Smooth muscle cell (in vitro differentiated cells): ENCODE measurements around the gene GJA10. TPM values are rescaled to one million over a fixed set of nuclear protein-coding genes. Genes with fewer than 3 reads are reported as not detected.
"Not testable (repeated sequence)": the region's sequence is repeated elsewhere in the genome, so short reads cannot be mapped to it uniquely, and the experiment has no call there.

Experiments
- DNase-seq: peaks from one replicate; lab custom pipeline; 2025; ENCODE audit not compliant: unreplicated experiment; lab: John Stamatoyannopoulos, UW
- H2AFZ ChIP-seq: fragments of 200-600 bp; sonication (generic); 2 replicates; pipeline ENCODE4 v1.6.0; 2016; ENCODE audit warnings: antibody characterized with exemption, low read depth, mild to moderate bottlenecking
- H3F3A ChIP-seq: fragments of 200-600 bp; sonication (generic); 2 replicates; pipeline ENCODE4 v1.6.0; 2017; ENCODE audit warnings: antibody characterized with exemption, low read depth
- H3K27ac ChIP-seq: fragments of 200-600 bp; sonication (generic); 2 replicates; pipeline ENCODE4 v1.5.1; 2016; ENCODE audit warnings: low read depth, mild to moderate bottlenecking
- H3K27me3 ChIP-seq: fragments of 200-600 bp; sonication (generic); 2 replicates; pipeline ENCODE4 v1.6.1; 2016; ENCODE audit warnings: low read depth, mild to moderate bottlenecking
- H3K36me3 ChIP-seq: fragments of 200-600 bp; sonication (generic); 2 replicates; pipeline ENCODE4 v1.5.1; 2016; ENCODE audit warnings: low read depth
- H3K4me1 ChIP-seq: fragments of 200-600 bp; sonication (generic); 2 replicates; pipeline ENCODE4 v1.5.1; 2016; ENCODE audit warnings: low read depth
- H3K4me2 ChIP-seq: fragments of 200-600 bp; sonication (generic); 2 replicates; pipeline ENCODE4 v1.6.0; 2016; ENCODE audit warnings: mild to moderate bottlenecking
- H3K4me3 ChIP-seq: fragments of 200-600 bp; sonication (generic); 2 replicates; pipeline ENCODE4 v1.5.1; 2016; ENCODE audit warnings: mild to moderate bottlenecking
- H3K79me2 ChIP-seq: fragments of 200-600 bp; sonication (generic); 2 replicates; pipeline ENCODE4 v1.6.0; 2016; ENCODE audit warnings: low read depth, mild to moderate bottlenecking
- H3K9ac ChIP-seq: fragments of 200-600 bp; sonication (generic); 2 replicates; pipeline ENCODE4 v1.6.0; 2016; ENCODE audit warnings: low read depth
- H3K9me3 ChIP-seq: fragments of 200-600 bp; sonication (generic); replicated peaks from 2 replicates; pipeline ENCODE4 v1.5.1; 2016; ENCODE audit warnings: low read depth
- H4K20me1 ChIP-seq: fragments of 200-600 bp; sonication (generic); 2 replicates; pipeline ENCODE4 v1.6.0; 2016; ENCODE audit warnings: low read depth
- CTCF ChIP-seq: fragments of 200-600 bp; sonication (generic); IDR thresholded peaks from 2 replicates; pipeline ENCODE4 v1.5.1; 2017; ENCODE audit warnings: borderline replicate concordance, mild to moderate bottlenecking, antibody characterized with exemption; ENCODE audit not compliant: insufficient read depth, poor library complexity, severe bottlenecking
- WGBS: methylation state at CpG from one replicate; pipeline ENCODE4 v1.1.7; 2016; ENCODE audit warnings: low lambda C conversion rate; 5-methylcytosine and 5-hydroxymethylcytosine counted together
- polyA plus RNA-seq: library from polyadenylated mRNA; unstranded; fragments of >200 nt; fragmentation: Nextera tagmentation; extraction: Ambion mirVana; gene quantifications from 2 replicates; pipeline ENCODE4 v1.2.1, GENCODE V29; 2016
- total RNA-seq: library from RNA; depleted of rRNA; stranded (reverse); fragments of >200 nt; gene quantifications from 2 replicates; pipeline ENCODE4 v1.2.3, GENCODE V29; 2014

Gene GJA10
- total and polyA plus RNA-seq, 2 experiments from 2014 or later = not detected

- Histone ChIP-seq H3K27ac (no peak overlapping the region), H3K4me3 (no peak overlapping the region), H2AFZ (no peak overlapping the region), H3F3A (no peaks in the 10 kb centered on the region), H3K79me2 (no peaks in the 10 kb centered on the region), H3K9me3 (no peaks in the 10 kb centered on the region), H3K4me1 (peaks cover 3% of the 10 kb centered on the region), H3K36me3 (no peaks in the 10 kb centered on the region), H4K20me1 (no peaks in the 10 kb centered on the region), H3K4me2 (no peak overlapping the region), H3K27me3 (peaks cover 27% of the 10 kb centered on the region), H3K9ac (no peak overlapping the region)
- 51% methylated on average over 8 of the region's 8 CpGs for WGBS
- TF ChIP-seq CTCF = no peak
- DNase-seq = peak; percentile 1
These were observed 1.1 kb downstream of the GJA10 start for GRCh38 chr6:89895276-89895874.

- H3K27me3 ChIP-seq, H4K20me1 ChIP-seq, H3K9me3 ChIP-seq, H3F3A ChIP-seq, H3K4me2 ChIP-seq, H2AFZ ChIP-seq, H3K4me1 ChIP-seq, H3K4me3 ChIP-seq, H3K79me2 ChIP-seq, DNase-seq, H3K36me3 ChIP-seq, H3K9ac ChIP-seq, H3K27ac ChIP-seq: not testable (repeated sequence)
- WGBS = 70% methylated on average over 10 of the region's 10 CpGs
These were observed 16.0 kb downstream of the GJA10 start for GRCh38 chr6:89910001-89910901.

GRCh38 chr6:89910902-89911240 lies 16.6 kb downstream of the GJA10 start:
- no peak overlapping the region for H3K4me3 ChIP-seq
- no peaks in the 10 kb centered on the region for H3K27me3 ChIP-seq
- no peak for DNase-seq
- no peaks in the 10 kb centered on the region for H3F3A ChIP-seq
- H3K36me3 ChIP-seq = no peaks in the 10 kb centered on the region
- 88% methylated on average over 1 of the region's 1 CpG for WGBS
- H3K9me3 ChIP-seq = no peaks in the 10 kb centered on the region
- peaks cover 3% of the 10 kb centered on the region for H3K4me1 ChIP-seq
- no peaks in the 10 kb centered on the region for H4K20me1 ChIP-seq
- no peak overlapping the region for H3K27ac ChIP-seq
- no peak overlapping the region for H3K9ac ChIP-seq
- H2AFZ ChIP-seq = no peak overlapping the region
- H3K79me2 ChIP-seq = no peaks in the 10 kb centered on the region
- no peak overlapping the region for H3K4me2 ChIP-seq
- TF ChIP-seq CTCF = no peak

GRCh38 chr6:89916136-89916920 lies 22.1 kb downstream of the GJA10 start:
- no peaks in the 10 kb centered on the region for H4K20me1 ChIP-seq
- H3K79me2 ChIP-seq = no peaks in the 10 kb centered on the region
- H3K36me3 ChIP-seq = no peaks in the 10 kb centered on the region
- peaks cover 4% of the 10 kb centered on the region for H3K9me3 ChIP-seq
- 90% methylated on average over 3 of the region's 3 CpGs for WGBS
- no peak overlapping the region for H3K9ac ChIP-seq
- H3F3A ChIP-seq = no peaks in the 10 kb centered on the region
- no peak for TF ChIP-seq CTCF
- no peaks in the 10 kb centered on the region for H3K4me1 ChIP-seq
- no peak overlapping the region for H2AFZ ChIP-seq
- no peak for DNase-seq
- no peak overlapping the region for H3K4me2 ChIP-seq
- no peak overlapping the region for H3K27ac ChIP-seq
- no peaks in the 10 kb centered on the region for H3K27me3 ChIP-seq
- no peak overlapping the region for H3K4me3 ChIP-seq
